Heart left ventricle (tissue), 13 donors: ENCODE data around the gene IQGAP2.

Experiments
- CTCF ChIP-seq, 12 donors: fragments of 200-600 bp; sonication (generic) in 4 of 12; IDR thresholded peaks; one replicate each; pipeline versions ENCODE4 v1.5.0 to v1.8.0; 2018 to 2022; ENCODE audit warnings: antibody characterized with exemption in 12 of 12, mild to moderate bottlenecking in 5 of 12
- POLR2A ChIP-seq, 2 donors: fragments of 450-650 bp; IDR thresholded peaks; one replicate each; pipeline ENCODE4 v1.6.1; 2017; ENCODE audit warnings: antibody characterized with exemption in 2 of 2, mild to moderate bottlenecking in 2 of 2, moderate library complexity in 2 of 2
- donor health status: ischemic (EF 13 %, LVEDD 7.1; RV severe dilation, severe dysfunction).
- donor health status: DM: no; HTN: yes; CAD: no.
- donor health status: DM: no; HTN: no; CAD: no.
- donor health status: ischemic (EF 25% LVEDD 6.9; RV normal size, moderate dysfunction).
- donor health status: ischemic (EF 25% LVEDD 5.7; RV mildly dilated, moderate dysfunction).
- donor health status: ischemic (EF 35%, LVEDD 5.7; RV mildly dilated, moderate dysfunction).
- donor health status: nonischemic (EF 11% LVEDD 7.7; RV severe dilation, severe dysfunction).
- donor health status: DM: yes; HTN: yes; CAD: no.
- donor health status: PGD.
- donor health status: ischemic (EF 29% LVEDD 5.4; RV normal size, mild dysfunction).
- donor health status: nonischemic (EF 23%, LVEDD 6.1; RV moderate dilation, normal function).

GRCh38 chr5:76532973-76533372 is 129.9 kb downstream of the IQGAP2 start:
- TF ChIP-seq POLR2A (IDR thresholded peaks at IDR 0.05) (no peak), CTCF (IDR thresholded peaks at IDR 0.05) (no peak)
